PC-3 (cell line): ENCODE data around the gene RAI2.

Experiments used
- CTCF ChIP-seq: fragments of 300-600 bp; sonication (generic); conservative IDR thresholded peaks from 2 replicates; pipeline ENCODE4 v1.5.1; 2017; ENCODE audit warnings: antibody characterized with exemption, low read depth, mild to moderate bottlenecking, low read length
- EZH2 ChIP-seq: fragments of 300-600 bp; sonication (generic); IDR thresholded peaks from one replicate; pipeline ENCODE4 v1.6.1; 2017; ENCODE audit warnings: antibody characterized with exemption, mild to moderate bottlenecking, low read length; ENCODE audit not compliant: unreplicated experiment
- EZH2phosphoT487 ChIP-seq: fragments of 300-600 bp; sonication (generic); IDR thresholded peaks from 2 replicates; pipeline ENCODE4 v1.6.1; 2018; ENCODE audit warnings: mild to moderate bottlenecking, antibody characterized with exemption, low read length, borderline replicate concordance

- no peak for TF ChIP-seq CTCF
- no peak for TF ChIP-seq EZH2
- no peak for TF ChIP-seq EZH2phosphoT487
Measured at GRCh38 chrX:17831255-17831654, 29.8 kb downstream of the RAI2 start.
